Esophagus muscularis mucosa (tissue), 4 donors: ENCODE measurements around the gene KRT40. TPM values are rescaled to one million over a fixed set of nuclear protein-coding genes. Genes with fewer than 3 reads are reported as not detected.

Source experiments
- DNase-seq: peaks from one replicate; pipeline ENCODE4 v3.0.0-alpha.2; 2017; ENCODE audit errors: extremely low spot score
- H3K27ac ChIP-seq, 4 donors: fragments of 200-600 bp; sonication (generic); replicated peaks in 1 of 4; 1 replicate in 3 of 4; 2 replicates in 1 of 4; pipeline ENCODE4 v1.5.1; 2016 to 2019; ENCODE audit warnings: mild to moderate bottlenecking in 1 of 4
- H3K27me3 ChIP-seq, 4 donors: fragments of 200-600 bp; sonication (generic); one replicate each; pipeline versions ENCODE4 v1.5.1 to v1.6.0; 2016 to 2019
- H3K36me3 ChIP-seq, 4 donors: fragments of 200-600 bp; sonication (generic); one replicate each; pipeline ENCODE4 v1.5.1; 2016 to 2019
- H3K4me1 ChIP-seq, 4 donors: fragments of 200-600 bp; sonication (generic); one replicate each; pipeline ENCODE4 v1.5.1; 2016 to 2019
- H3K4me3 ChIP-seq, 4 donors: fragments of 200-600 bp; sonication (generic); 1 replicate in 2 of 4; 2 replicates in 2 of 4; pipeline ENCODE4 v1.5.1; 2016 to 2019; ENCODE audit warnings: mild to moderate bottlenecking in 4 of 4, moderate library complexity in 1 of 4
- H3K9me3 ChIP-seq, 4 donors: fragments of 200-600 bp; sonication (generic); 1 replicate in 3 of 4; 2 replicates in 1 of 4; pipeline ENCODE4 v1.5.1; 2016 to 2019
- EP300 ChIP-seq: sonication (generic); formaldehyde crosslinking; IDR thresholded peaks from one replicate; pipeline ENCODE4 v1.6.1; 2017; ENCODE audit warnings: antibody characterized with exemption
- POLR2A ChIP-seq: fragments of 450-650 bp; IDR thresholded peaks from one replicate; pipeline ENCODE4 v1.6.1; 2017; ENCODE audit warnings: antibody characterized with exemption, moderate library complexity, mild to moderate bottlenecking, low read depth
- POLR2AphosphoS5 ChIP-seq, 2 donors: sonication (generic); formaldehyde crosslinking; IDR thresholded peaks; one replicate each; pipeline ENCODE4 v1.6.1; 2017; ENCODE audit warnings: antibody characterized with exemption in 2 of 2
- WGBS: methylation state at CpG from one replicate; pipeline ENCODE4 v1.1.5; 2018; 5-methylcytosine and 5-hydroxymethylcytosine counted together
- intact Hi-C: fragments of 100-400 bp; cut with DNase I; formaldehyde crosslinking; loops from one replicate; pipeline ENCODE4 v1.15.1; 2023
- total RNA-seq, 4 donors: library from RNA; depleted of rRNA; stranded (reverse); fragments of >200 nt; gene quantifications; one replicate each; pipeline versions ENCODE4 v1.1.0 to v1.2.1, GENCODE V29; 2016
- TF ChIP-seq, protein P1 (sequence below), 3 experiments: fragments of 200-600 bp in 2 of 3; fragments of 450-650 bp in 1 of 3; sonication (generic) in 2 of 3; IDR thresholded peaks; one replicate each; pipeline ENCODE4 v1.5.1; 2017 to 2019; ENCODE audit warnings: antibody characterized with exemption in 3 of 3, mild to moderate bottlenecking in 2 of 3, moderate library complexity in 1 of 3

KRT40 gene
- total RNA-seq, 4 donors from 2014 or later = not detected

DNA sequence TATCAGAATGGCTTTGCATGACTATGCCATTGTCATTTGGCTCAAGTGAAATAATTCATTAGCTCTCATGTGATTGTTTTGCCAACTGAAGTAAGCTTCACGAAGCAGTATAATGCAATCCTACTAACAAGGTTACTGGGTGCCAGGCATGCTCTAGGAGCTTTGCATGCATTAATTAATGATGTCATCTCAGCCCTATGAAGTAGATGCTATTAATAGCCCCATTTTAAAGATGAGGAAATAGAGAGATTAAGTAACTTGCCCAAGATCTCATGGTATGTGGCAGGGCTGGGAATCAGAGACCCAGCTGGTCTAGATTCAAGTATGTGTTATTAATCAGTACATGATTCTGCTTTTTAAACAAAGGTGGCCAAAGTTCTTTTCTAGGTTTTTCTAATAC lies 31.5 kb downstream of the KRT40 start:
- H3K27ac ChIP-seq = no peak overlapping the region
- no peak for DNase-seq
- no peak overlapping the region for H3K4me3 ChIP-seq
- intact Hi-C loops = no loop called here
- no peaks in the 10 kb centered on the region for H3K9me3 ChIP-seq
- H3K4me1 ChIP-seq = peaks cover 0 to 14% (median 12%) of the 10 kb centered on the region in 4 donors
- peak in 1 of 2 donors; percentile 19 for TF ChIP-seq POLR2AphosphoS5 (IDR thresholded peaks at IDR 0.05)
- TF ChIP-seq, protein P1, sequence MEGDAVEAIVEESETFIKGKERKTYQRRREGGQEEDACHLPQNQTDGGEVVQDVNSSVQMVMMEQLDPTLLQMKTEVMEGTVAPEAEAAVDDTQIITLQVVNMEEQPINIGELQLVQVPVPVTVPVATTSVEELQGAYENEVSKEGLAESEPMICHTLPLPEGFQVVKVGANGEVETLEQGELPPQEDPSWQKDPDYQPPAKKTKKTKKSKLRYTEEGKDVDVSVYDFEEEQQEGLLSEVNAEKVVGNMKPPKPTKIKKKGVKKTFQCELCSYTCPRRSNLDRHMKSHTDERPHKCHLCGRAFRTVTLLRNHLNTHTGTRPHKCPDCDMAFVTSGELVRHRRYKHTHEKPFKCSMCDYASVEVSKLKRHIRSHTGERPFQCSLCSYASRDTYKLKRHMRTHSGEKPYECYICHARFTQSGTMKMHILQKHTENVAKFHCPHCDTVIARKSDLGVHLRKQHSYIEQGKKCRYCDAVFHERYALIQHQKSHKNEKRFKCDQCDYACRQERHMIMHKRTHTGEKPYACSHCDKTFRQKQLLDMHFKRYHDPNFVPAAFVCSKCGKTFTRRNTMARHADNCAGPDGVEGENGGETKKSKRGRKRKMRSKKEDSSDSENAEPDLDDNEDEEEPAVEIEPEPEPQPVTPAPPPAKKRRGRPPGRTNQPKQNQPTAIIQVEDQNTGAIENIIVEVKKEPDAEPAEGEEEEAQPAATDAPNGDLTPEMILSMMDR (IDR thresholded peaks at IDR 0.05) = no peak
- H3K36me3 ChIP-seq = no peaks in the 10 kb centered on the region
- H3K27me3 ChIP-seq = peaks cover 0 to 22% (median 3%) of the 10 kb centered on the region in 4 donors
- WGBS = 15% methylated on average over 1 of the region's 1 CpG

DNA sequence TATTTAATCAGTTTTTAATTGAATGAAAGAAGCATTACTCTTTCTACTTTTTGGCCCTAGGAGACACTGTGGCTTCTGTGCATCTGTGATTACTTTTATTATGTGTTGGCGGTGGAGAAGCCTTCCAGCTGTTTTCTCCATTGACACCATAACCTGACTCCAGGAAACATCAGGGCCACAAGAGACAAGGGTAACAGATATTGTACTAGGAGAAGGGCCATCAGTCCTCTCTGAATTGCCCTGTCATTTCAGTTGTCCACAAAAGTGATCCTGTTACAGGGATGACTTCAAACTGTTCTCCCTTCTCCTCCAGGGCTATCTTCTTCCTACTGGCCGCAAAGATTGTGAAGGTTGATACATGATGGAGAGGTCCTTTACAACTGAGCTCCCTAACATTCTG lies 32.0 kb downstream of the KRT40 start:
- Histone ChIP-seq H3K4me3 (no peak overlapping the region), H3K27ac (no peak overlapping the region), H3K4me1 (peaks cover 0 to 14% (median 12%) of the 10 kb centered on the region in 4 donors), H3K9me3 (no peaks in the 10 kb centered on the region), H3K27me3 (peaks cover 0 to 22% (median 3%) of the 10 kb centered on the region in 4 donors), H3K36me3 (no peaks in the 10 kb centered on the region)
- intact Hi-C loops = no loop called here
- no peak for TF ChIP-seq POLR2A
- TF ChIP-seq POLR2AphosphoS5 (IDR thresholded peaks at IDR 0.05) = no peak
- TF ChIP-seq, protein P1 (IDR thresholded peaks at IDR 0.05) = no peak
- no peak for TF ChIP-seq EP300
- no peak for DNase-seq
- 76% methylated on average over 2 of the region's 2 CpGs for WGBS

DNA sequence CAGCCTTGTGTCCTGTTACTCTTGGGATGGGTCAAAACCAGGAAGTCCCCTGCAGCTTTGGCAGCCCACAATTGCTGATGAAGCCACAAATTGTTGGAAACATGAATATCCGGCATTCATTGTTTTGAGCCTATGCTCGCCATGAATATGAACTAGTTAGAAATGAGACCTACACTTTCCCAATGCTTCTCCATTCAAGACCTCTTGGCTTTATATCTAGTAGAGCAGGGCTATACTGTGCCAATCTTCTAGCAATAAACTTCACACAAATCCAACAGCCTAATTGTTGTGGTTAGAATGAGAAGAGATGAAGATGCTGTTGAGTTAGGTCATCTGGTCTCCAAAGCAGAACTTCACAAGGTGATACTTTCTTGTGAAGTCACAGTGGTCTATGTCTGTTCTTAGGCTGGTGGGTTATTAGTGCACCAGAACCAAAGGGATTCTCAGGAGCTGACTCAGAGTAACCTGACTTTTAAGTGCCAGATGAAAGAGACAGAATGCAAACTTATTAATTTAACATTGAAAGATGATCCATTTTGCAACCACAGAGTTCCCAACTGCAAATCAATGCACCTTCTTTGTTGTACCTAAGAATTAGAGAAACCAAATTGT lies 33.0 kb downstream of the KRT40 start:
- no peak for DNase-seq
- peaks cover 0 to 14% (median 12%) of the 10 kb centered on the region in 4 donors for H3K4me1 ChIP-seq
- intact Hi-C loops = no loop called here
- no peaks in the 10 kb centered on the region for H3K9me3 ChIP-seq
- 83% methylated on average over 2 of the region's 2 CpGs for WGBS
- no peaks in the 10 kb centered on the region for H3K36me3 ChIP-seq
- TF ChIP-seq EP300 (no peak), POLR2A (no peak), POLR2AphosphoS5 (IDR thresholded peaks at IDR 0.05) (no peak)
- TF ChIP-seq, protein P1 (IDR thresholded peaks at IDR 0.05) = no peak
- H3K27me3 ChIP-seq = peaks cover 0 to 22% (median 3%) of the 10 kb centered on the region in 4 donors
- no peak overlapping the region for H3K27ac ChIP-seq
- no peak overlapping the region for H3K4me3 ChIP-seq

DNA sequence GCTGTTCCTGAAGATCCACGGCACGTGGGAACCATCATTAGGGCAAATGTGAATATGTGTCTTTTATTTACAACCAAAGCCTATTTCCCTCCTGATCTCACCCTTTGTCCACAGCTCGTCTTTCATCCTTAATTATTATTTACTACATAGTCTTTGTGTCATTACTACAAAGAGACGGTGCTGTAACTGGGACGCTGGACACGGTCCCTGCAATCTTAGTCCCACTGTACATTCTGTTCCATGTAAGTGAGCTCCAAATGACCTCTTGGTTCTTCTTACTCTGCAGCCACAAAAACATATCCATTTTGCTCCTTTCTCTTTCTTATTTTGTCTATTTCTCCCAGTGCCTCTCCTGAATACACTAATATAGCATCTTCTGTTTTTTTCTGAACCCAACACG lies 34.0 kb downstream of the KRT40 start:
- no peak overlapping the region for H3K4me3 ChIP-seq
- peaks cover 0 to 14% (median 12%) of the 10 kb centered on the region in 4 donors for H3K4me1 ChIP-seq
- no peaks in the 10 kb centered on the region for H3K9me3 ChIP-seq
- WGBS = 82% methylated on average over 7 of the region's 7 CpGs
- H3K27ac ChIP-seq = no peak overlapping the region
- no peaks in the 10 kb centered on the region for H3K36me3 ChIP-seq
- TF ChIP-seq POLR2A (no peak), EP300 (no peak), POLR2AphosphoS5 (IDR thresholded peaks at IDR 0.05) (no peak)
- TF ChIP-seq, protein P1 (IDR thresholded peaks at IDR 0.05) = no peak
- DNase-seq = no peak
- intact Hi-C loops = no loop called here
- peaks cover 0 to 22% (median 3%) of the 10 kb centered on the region in 4 donors for H3K27me3 ChIP-seq

DNA sequence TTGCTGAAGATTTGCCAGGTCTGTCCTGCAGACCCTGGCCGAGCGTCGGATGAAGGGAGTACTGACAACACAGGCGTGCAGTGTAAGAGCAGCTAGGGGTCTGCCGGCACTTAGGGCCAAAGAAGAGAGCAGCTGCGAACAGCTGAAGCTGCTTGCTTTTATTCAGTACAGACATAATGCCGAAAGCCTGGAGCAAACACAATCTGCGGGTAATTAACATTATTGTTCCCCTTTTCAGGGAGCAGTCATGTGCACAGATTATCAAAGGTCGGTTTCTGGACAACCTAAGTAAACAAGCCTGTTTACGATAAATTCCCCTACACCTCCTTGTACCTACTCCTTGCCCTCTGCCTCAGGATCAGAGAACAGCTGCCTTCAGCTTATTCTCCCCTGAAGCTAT lies 34.7 kb downstream of the KRT40 start:
- Histone ChIP-seq H3K4me3 (no peak overlapping the region), H3K4me1 (peaks cover 0 to 14% (median 12%) of the 10 kb centered on the region in 4 donors), H3K27me3 (peaks cover 0 to 22% (median 3%) of the 10 kb centered on the region in 4 donors), H3K9me3 (no peaks in the 10 kb centered on the region), H3K36me3 (no peaks in the 10 kb centered on the region), H3K27ac (no peak overlapping the region)
- TF ChIP-seq, protein P1 (IDR thresholded peaks at IDR 0.05) = no peak
- TF ChIP-seq EP300 (no peak), POLR2A (no peak), POLR2AphosphoS5 (IDR thresholded peaks at IDR 0.05) (no peak)
- 37% methylated on average over 10 of the region's 10 CpGs for WGBS
- no peak for DNase-seq
- intact Hi-C loops = no loop called here
